Tibial nerve (tissue), 4 donors: ENCODE data around the gene KMT2D. TPM values are rescaled to one million over a fixed set of nuclear protein-coding genes. Genes with fewer than 3 reads are reported as not detected.

Source experiments
- DNase-seq, 2 donors: peaks; one replicate each; pipeline ENCODE4 v3.0.0-alpha.2; 2019; ENCODE audit warnings: low spot score in 2 of 2
- H3K27ac ChIP-seq, 4 donors: fragments of 200-600 bp; sonication (generic) in 3 of 4; one replicate each; pipeline ENCODE4 v1.5.1; 2017 to 2019; ENCODE audit warnings: mild to moderate bottlenecking in 1 of 4
- H3K27me3 ChIP-seq, 2 donors: fragments of 200-600 bp; sonication (generic) in 1 of 2; one replicate each; pipeline versions ENCODE4 v1.5.1 to v1.6.0; 2017 to 2019
- H3K36me3 ChIP-seq, 3 donors: fragments of 200-600 bp; sonication (generic); one replicate each; pipeline ENCODE4 v1.5.1; 2018 to 2019
- H3K4me1 ChIP-seq, 4 donors: fragments of 200-600 bp; sonication (generic) in 3 of 4; one replicate each; pipeline ENCODE4 v1.5.1; 2017 to 2019
- H3K4me3 ChIP-seq, 4 donors: fragments of 200-600 bp; sonication (generic) in 3 of 4; one replicate each; pipeline ENCODE4 v1.5.1; 2017 to 2019; ENCODE audit warnings: mild to moderate bottlenecking in 1 of 4, moderate library complexity in 1 of 4
- H3K9me3 ChIP-seq, 4 donors: fragments of 200-600 bp; sonication (generic) in 3 of 4; one replicate each; pipeline ENCODE4 v1.5.1; 2017 to 2019
- CTCF ChIP-seq, 5 experiments: fragments of 200-600 bp in 3 of 5; fragments of 450-650 bp in 2 of 5; sonication (generic) in 3 of 5; IDR thresholded peaks; one replicate each; pipeline ENCODE4 v1.5.1; 2016 to 2019; ENCODE audit warnings: antibody characterized with exemption in 5 of 5, mild to moderate bottlenecking in 3 of 5, moderate library complexity in 2 of 5
- EP300 ChIP-seq, 2 donors: sonication (generic); formaldehyde crosslinking; IDR thresholded peaks; one replicate each; pipeline ENCODE4 v1.6.1; 2017; ENCODE audit warnings: antibody characterized with exemption in 2 of 2, mild to moderate bottlenecking in 1 of 2
- POLR2A ChIP-seq, 2 donors: fragments of 450-650 bp; IDR thresholded peaks; one replicate each; pipeline ENCODE4 v1.6.1; 2017; ENCODE audit warnings: antibody characterized with exemption in 2 of 2, mild to moderate bottlenecking in 2 of 2, moderate library complexity in 2 of 2
- WGBS, 2 donors: methylation state at CpG; one replicate each; pipeline ENCODE4 v1.1.5; 2018; 5-methylcytosine and 5-hydroxymethylcytosine counted together
- total RNA-seq, 4 donors: library from RNA; depleted of rRNA; stranded (reverse); fragments of >200 nt; gene quantifications; one replicate each; pipeline ENCODE4 v1.1.0, GENCODE V29; 2016

Gene KMT2D
- total RNA-seq, 4 donors from 2014 or later, result 53.5 to 102 (median 76.9) TPM

- H3K4me3 ChIP-seq, result peak overlapping the region; percentile 30 to 65 (median 42)
- H3K36me3 ChIP-seq, result peaks cover 0 to 14% (median 0%) of the 10 kb centered on the region in 3 donors
- peaks cover 0 to 50% of the 10 kb centered on the region in 2 donors for H3K27me3 ChIP-seq
- WGBS, 2 donors, result 4 to 5% methylated on average over 27 to 30 of the region's 32 CpGs
- H3K9me3 ChIP-seq, result no peaks in the 10 kb centered on the region
- DNase-seq, result peak in 1 of 2 donors; percentile 45
- TF ChIP-seq CTCF (IDR thresholded peaks at IDR 0.05), result peak in 4 of 5 experiments; percentile 13 to 39 (median 24)
- TF ChIP-seq EP300 (IDR thresholded peaks at IDR 0.05), result peak in 1 of 2 donors; percentile 62
- TF ChIP-seq POLR2A (IDR thresholded peaks at IDR 0.05), result peak; percentile 9 to 28
- peak overlapping the region; percentile 50 to 94 (median 82) for H3K27ac ChIP-seq
- H3K4me1 ChIP-seq, result peaks cover 0 to 84% (median 58%) of the 10 kb centered on the region in 4 donors
Measured at GRCh38 chr12:49092086-49092815, 31.7 kb upstream of the KMT2D start.

- peaks cover 0 to 50% of the 10 kb centered on the region in 2 donors for H3K27me3 ChIP-seq
- peak overlapping the region; percentile 63 to 94 (median 82) for H3K27ac ChIP-seq
- H3K4me1 ChIP-seq, result peaks cover 0 to 84% (median 58%) of the 10 kb centered on the region in 4 donors
- no peaks in the 10 kb centered on the region for H3K9me3 ChIP-seq
- WGBS, 2 donors, result 1 to 2% methylated on average over 14 of the region's 14 CpGs
- peaks cover 0 to 9% (median 0%) of the 10 kb centered on the region in 3 donors for H3K36me3 ChIP-seq
- H3K4me3 ChIP-seq, result peak overlapping the region; percentile 30 to 65 (median 42)
- TF ChIP-seq CTCF (IDR thresholded peaks at IDR 0.05), result no peak
- TF ChIP-seq POLR2A (IDR thresholded peaks at IDR 0.05), result no peak
- TF ChIP-seq EP300 (IDR thresholded peaks at IDR 0.05), result peak in 1 of 2 donors; percentile 74
- DNase-seq, result no peak
Measured at GRCh38 chr12:49091836-49092085, 31.2 kb upstream of the KMT2D start.

GRCh38 chr12:49091056-49091835, 30.7 kb upstream of the KMT2D start:
- no peaks in the 10 kb centered on the region for H3K9me3 ChIP-seq
- no peak for DNase-seq
- TF ChIP-seq POLR2A (IDR thresholded peaks at IDR 0.05), result no peak
- no peak for TF ChIP-seq CTCF (IDR thresholded peaks at IDR 0.05)
- TF ChIP-seq EP300 (IDR thresholded peaks at IDR 0.05), result no peak
- peaks cover 0 to 50% of the 10 kb centered on the region in 2 donors for H3K27me3 ChIP-seq
- 34 to 35% methylated on average over 25 to 41 of the region's 41 CpGs for WGBS, 2 donors
- H3K27ac ChIP-seq, result peak overlapping the region; percentile 63 to 94 (median 82)
- peaks cover 0 to 4% (median 0%) of the 10 kb centered on the region in 3 donors for H3K36me3 ChIP-seq
- peak overlapping the region; percentile 30 to 65 (median 42) for H3K4me3 ChIP-seq
- peaks cover 2 to 88% (median 58%) of the 10 kb centered on the region in 4 donors for H3K4me1 ChIP-seq

GRCh38 chr12:49089821-49090773, 29.5 kb upstream of the KMT2D start:
- peaks cover 0 to 50% of the 10 kb centered on the region in 2 donors for H3K27me3 ChIP-seq
- TF ChIP-seq POLR2A (IDR thresholded peaks at IDR 0.05), result no peak
- TF ChIP-seq EP300 (IDR thresholded peaks at IDR 0.05), result peak in 1 of 2 donors; percentile 5
- TF ChIP-seq CTCF (IDR thresholded peaks at IDR 0.05), result peak in 3 of 5 experiments; percentile 15 to 34 (median 26)

More at GRCh38 chr12:49089821-49090773, 29.5 kb upstream of the KMT2D start:
- Histone ChIP-seq H3K4me3 (peak overlapping the region; percentile 11 to 65 (median 44)), H3K4me1 (peaks cover 3 to 91% (median 57%) of the 10 kb centered on the region in 4 donors), H3K36me3 (no peaks in the 10 kb centered on the region), H3K9me3 (no peaks in the 10 kb centered on the region), H3K27ac (peak overlapping the region; percentile 63 to 94 (median 82))
- 8 to 18% methylated on average over 15 to 36 of the region's 88 CpGs for WGBS, 2 donors
- peak in 1 of 2 donors; percentile 34 for DNase-seq
